Activated CD4-positive, alpha-beta T cell treated with anti-CD3 and anti-CD28 coated beads for 48 hours (primary cell): ENCODE data around the gene KIR2DL1.
"Not testable (repeated sequence)": the region's sequence is repeated elsewhere in the genome, so short reads cannot be mapped to it uniquely, and the experiment has no call there.

Experiments used
- DNase-seq: peaks from one replicate; pipeline ENCODE4 v3.0.0-alpha.2; 2020

The KIR2DL1 gene

GRCh38 chr19:54824416-54824815 is 54.8 kb downstream of the KIR2DL1 start:
- not testable (repeated sequence) for DNase-seq

- DNase-seq: not testable (repeated sequence)
Observed at GRCh38 chr19:54825326-54825725, 55.7 kb downstream of the KIR2DL1 start.

- not testable (repeated sequence) for DNase-seq
Observed at GRCh38 chr19:54828064-54828463, 58.5 kb downstream of the KIR2DL1 start.

GRCh38 chr19:54832496-54832895 is 62.9 kb downstream of the KIR2DL1 start, which contains the start of gene KIR2DS4:
Gene KIR2DS4, plus strand, starts transcription at chr19:54832676.
- DNase-seq: not testable (repeated sequence)
